ENCODE measurements around the gene INPP5D. TPM values are rescaled to one million over a fixed set of nuclear protein-coding genes. Genes with fewer than 3 reads are reported as not detected.

The INPP5D gene
- total and polyA plus RNA-seq, 8 donors: 3.7 to 564 (median 8.5) TPM

DNA sequence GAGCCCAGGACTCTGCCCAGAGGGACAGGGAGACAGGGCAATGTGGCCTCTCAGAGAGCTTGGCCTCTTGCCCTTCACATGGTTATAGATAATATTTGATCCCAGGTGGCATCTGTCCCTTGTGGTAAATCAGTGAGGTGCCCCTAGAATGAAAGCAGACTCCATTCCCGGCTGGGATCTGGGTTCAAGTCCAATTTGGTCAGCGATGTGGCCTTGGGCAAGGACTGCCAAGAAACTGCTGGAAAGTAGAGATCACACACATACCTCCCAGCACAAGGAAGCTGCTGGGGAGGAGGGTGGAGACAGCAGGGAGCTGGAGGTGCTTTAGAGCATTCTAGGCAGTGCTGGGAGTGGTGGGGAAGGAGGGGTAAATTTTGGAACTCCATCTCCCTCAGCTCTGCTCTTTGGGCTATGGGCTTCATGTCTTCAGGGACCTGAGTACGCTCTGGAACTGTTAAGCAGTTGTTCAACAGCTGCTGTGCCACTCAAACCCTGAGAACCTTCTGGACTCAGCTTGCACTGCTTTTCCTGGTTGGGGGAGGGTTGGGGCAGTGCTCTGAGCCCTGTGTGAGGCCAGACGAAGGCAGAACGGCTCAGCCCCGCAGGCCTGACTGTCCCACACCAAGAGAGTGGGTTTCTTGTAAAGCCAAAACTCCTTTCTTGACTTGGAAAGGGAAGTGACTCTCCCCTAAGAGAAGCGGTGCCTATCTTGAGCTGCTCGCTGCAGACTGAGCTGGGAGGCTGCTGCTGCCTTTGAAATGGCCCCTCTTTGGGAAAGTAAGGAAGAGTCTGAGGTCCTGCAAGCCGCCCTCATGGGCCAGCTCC is 23.0 kb downstream of the INPP5D start:
- DNase-seq: no peak
- TF ChIP-seq POLR2AphosphoS5 (IDR thresholded peaks at IDR 0.05) (no peak), EP300 (IDR thresholded peaks at IDR 0.05) (no peak), POLR2A (IDR thresholded peaks at IDR 0.05) (no peak)
- TF ChIP-seq, protein P1, sequence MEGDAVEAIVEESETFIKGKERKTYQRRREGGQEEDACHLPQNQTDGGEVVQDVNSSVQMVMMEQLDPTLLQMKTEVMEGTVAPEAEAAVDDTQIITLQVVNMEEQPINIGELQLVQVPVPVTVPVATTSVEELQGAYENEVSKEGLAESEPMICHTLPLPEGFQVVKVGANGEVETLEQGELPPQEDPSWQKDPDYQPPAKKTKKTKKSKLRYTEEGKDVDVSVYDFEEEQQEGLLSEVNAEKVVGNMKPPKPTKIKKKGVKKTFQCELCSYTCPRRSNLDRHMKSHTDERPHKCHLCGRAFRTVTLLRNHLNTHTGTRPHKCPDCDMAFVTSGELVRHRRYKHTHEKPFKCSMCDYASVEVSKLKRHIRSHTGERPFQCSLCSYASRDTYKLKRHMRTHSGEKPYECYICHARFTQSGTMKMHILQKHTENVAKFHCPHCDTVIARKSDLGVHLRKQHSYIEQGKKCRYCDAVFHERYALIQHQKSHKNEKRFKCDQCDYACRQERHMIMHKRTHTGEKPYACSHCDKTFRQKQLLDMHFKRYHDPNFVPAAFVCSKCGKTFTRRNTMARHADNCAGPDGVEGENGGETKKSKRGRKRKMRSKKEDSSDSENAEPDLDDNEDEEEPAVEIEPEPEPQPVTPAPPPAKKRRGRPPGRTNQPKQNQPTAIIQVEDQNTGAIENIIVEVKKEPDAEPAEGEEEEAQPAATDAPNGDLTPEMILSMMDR (IDR thresholded peaks at IDR 0.05): no peak

DNA sequence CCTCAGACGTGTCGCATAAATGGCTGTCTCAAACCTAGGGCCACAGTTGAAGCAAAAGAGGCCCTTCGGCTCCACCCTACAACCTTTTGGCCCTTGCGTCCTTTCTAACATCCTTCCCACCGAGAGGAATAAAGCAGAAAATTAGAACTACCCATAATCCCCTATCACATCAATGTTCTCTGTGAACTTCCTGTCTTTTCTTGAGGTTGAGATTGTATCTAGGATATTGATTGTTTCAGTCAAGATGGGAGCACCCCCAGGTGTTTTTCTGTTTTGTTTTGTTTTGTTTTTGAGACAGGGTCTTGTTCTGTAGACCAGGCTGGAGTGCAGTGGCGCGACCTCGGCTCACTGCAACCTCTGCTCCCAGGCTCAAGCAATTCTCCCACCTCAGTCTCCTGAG is 23.6 kb downstream of the INPP5D start:
- H3K9me3 ChIP-seq: no peaks in the 10 kb centered on the region
- TF ChIP-seq, protein P1 (IDR thresholded peaks at IDR 0.05): no peak
- TF ChIP-seq POLR2AphosphoS5 (IDR thresholded peaks at IDR 0.05) (no peak), POLR2A (IDR thresholded peaks at IDR 0.05) (no peak), EP300 (IDR thresholded peaks at IDR 0.05) (no peak)
- H3K27me3 ChIP-seq: no peaks in the 10 kb centered on the region
- H3K4me1 ChIP-seq: peaks cover 0 to 82% (median 6%) of the 10 kb centered on the region in 4 donors
- DNase-seq: no peak
- no peaks in the 10 kb centered on the region for H3K36me3 ChIP-seq
- WGBS, 5 donors: 79 to 85% (median 82%) methylated on average over 8 of the region's 8 CpGs
- intact Hi-C loops (cut with DNase I; ENCODE audit: low total_unique reads): no loop called here
- H3K27ac ChIP-seq: peak overlapping the region; percentile 60 to 84 (median 78)
- no peak overlapping the region for H3K4me3 ChIP-seq

More for the DNA sequence above, 23.0 kb downstream of the INPP5D start:
- H3K27ac ChIP-seq: peak overlapping the region; percentile 60 to 84 (median 78)
- H3K9me3 ChIP-seq: no peaks in the 10 kb centered on the region
- H3K36me3 ChIP-seq: no peaks in the 10 kb centered on the region
- H3K4me1 ChIP-seq: peaks cover 0 to 84% (median 6%) of the 10 kb centered on the region in 4 donors
- H3K27me3 ChIP-seq: no peaks in the 10 kb centered on the region
- 61 to 71% (median 65%) methylated on average over 8 to 9 of the region's 9 CpGs for WGBS, 5 donors
- intact Hi-C loops (cut with DNase I; ENCODE audit: low total_unique reads): no loop called here
- H3K4me3 ChIP-seq: no peak overlapping the region

DNA sequence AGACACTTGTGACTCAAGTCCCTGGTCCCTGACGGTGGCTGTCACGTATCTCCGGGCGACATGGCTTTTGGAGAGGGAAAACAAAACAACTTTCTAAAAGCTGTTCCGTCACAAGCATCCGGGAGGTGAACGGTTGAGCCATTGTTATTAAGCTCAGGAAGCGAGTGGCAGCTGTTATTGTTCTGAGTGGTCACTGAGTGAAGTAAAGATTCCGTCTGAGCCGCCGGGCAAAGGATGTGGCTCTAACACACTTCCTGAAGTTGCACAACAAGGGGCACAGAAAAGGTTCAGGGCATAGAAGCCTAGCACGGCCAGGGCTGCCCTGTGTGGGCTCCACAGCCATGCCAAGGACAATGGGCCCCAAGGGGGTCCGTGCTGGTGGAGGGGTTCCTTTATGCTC is 24.3 kb downstream of the INPP5D start:
- H3K4me3 ChIP-seq: no peak overlapping the region
- H3K27ac ChIP-seq: peak overlapping the region; percentile 41 to 84 (median 78)
- H3K27me3 ChIP-seq: no peaks in the 10 kb centered on the region
- WGBS, 5 donors: 52 to 70% (median 65%) methylated on average over 12 to 13 of the region's 13 CpGs
- no peaks in the 10 kb centered on the region for H3K9me3 ChIP-seq
- H3K36me3 ChIP-seq: no peaks in the 10 kb centered on the region
- DNase-seq: peak; percentile 56 to 80
- intact Hi-C loops (cut with DNase I; ENCODE audit: low total_unique reads): no loop called here
- peaks cover 0 to 75% (median 6%) of the 10 kb centered on the region in 4 donors for H3K4me1 ChIP-seq
- TF ChIP-seq POLR2AphosphoS5 (IDR thresholded peaks at IDR 0.05) (peak; percentile 27 to 51 (median 50)), POLR2A (IDR thresholded peaks at IDR 0.05) (no peak), EP300 (IDR thresholded peaks at IDR 0.05) (no peak)
- TF ChIP-seq, protein P1 (IDR thresholded peaks at IDR 0.05): no peak

DNA sequence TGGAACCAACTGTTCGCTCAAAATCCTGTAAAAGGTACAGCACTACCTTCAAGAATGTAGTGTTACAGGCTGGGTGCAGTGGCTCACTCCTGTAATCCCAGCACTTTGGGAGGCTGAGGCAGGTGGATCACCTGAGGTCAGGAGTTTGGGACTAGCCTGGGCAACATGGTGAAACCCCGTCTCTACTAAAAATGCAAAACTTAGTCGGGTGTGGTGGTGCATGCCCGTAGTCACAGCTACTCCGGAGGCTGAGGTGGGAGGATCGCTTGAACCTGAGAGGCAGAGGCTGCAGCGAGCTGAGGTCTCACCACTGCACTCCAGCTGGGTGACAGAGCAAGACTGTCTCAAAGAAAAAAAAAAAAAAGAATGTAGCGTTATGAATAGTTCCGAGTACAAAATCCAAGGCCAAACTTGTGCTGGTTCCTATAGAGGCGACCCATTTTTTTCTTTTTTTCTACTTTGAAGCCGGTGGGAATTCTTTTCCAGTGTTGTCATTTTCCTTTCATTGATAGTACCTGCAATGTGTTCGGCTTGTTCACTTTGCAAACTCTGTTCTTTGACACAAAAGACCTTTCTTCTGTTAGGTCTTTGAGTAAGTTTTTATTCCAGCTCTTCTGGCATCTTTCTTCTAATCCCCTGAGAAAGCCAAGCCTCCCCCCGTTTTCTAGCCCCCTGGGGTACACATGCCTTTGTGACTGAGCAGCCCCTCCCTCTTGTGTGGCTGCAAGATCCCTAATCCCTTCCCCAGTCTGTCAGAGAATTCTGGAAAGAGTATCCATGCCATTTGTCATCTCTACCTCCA is 25.1 kb downstream of the INPP5D start:
- no peak overlapping the region for H3K4me3 ChIP-seq
- no peak for TF ChIP-seq POLR2A (IDR thresholded peaks at IDR 0.05)
- no peak for TF ChIP-seq EP300 (IDR thresholded peaks at IDR 0.05)
- TF ChIP-seq, protein P1 (IDR thresholded peaks at IDR 0.05): no peak
- TF ChIP-seq POLR2AphosphoS5 (IDR thresholded peaks at IDR 0.05): no peak
- H3K27ac ChIP-seq: peak overlapping the region; percentile 16 to 84 (median 78)
- no peaks in the 10 kb centered on the region for H3K27me3 ChIP-seq
- DNase-seq: no peak
- 74 to 81% (median 79%) methylated on average over 13 of the region's 13 CpGs for WGBS, 5 donors
- intact Hi-C loops (cut with DNase I; ENCODE audit: low total_unique reads): no loop called here
- no peaks in the 10 kb centered on the region for H3K36me3 ChIP-seq
- no peaks in the 10 kb centered on the region for H3K9me3 ChIP-seq
- H3K4me1 ChIP-seq: peaks cover 0 to 68% (median 6%) of the 10 kb centered on the region in 4 donors

All from stomach (tissue), 9 donors.